Measurements from ENCODE around the gene LRP3.

LRP3 gene

GRCh38 chr19:33204136-33204973 lies 10.2 kb downstream of the LRP3 start:
- Histone ChIP-seq H3F3A (ENCODE audit: insufficient read depth, low read length) (no peaks in the 10 kb centered on the region), H3K27me3 (replicated peaks; ENCODE audit: insufficient read depth, low read length) (peaks cover 5% of the 10 kb centered on the region), H3K9me2 (replicated peaks; ENCODE audit: insufficient read depth, low read length) (no peaks in the 10 kb centered on the region), H3K9ac (ENCODE audit: low read length) (no peak overlapping the region), H3K36me3 (replicated peaks; ENCODE audit: insufficient read depth, low read length) (no peaks in the 10 kb centered on the region), H3K4me1 (ENCODE audit: low read length) (no peaks in the 10 kb centered on the region), H3K4me3 (ENCODE audit: low read length) (no peak overlapping the region), H3K27ac (ENCODE audit: low read length) (no peak overlapping the region), H2AFZ (ENCODE audit: low read length) (no peak overlapping the region), H3K4me2 (ENCODE audit: low read depth, low read length) (no peak overlapping the region), H4K20me1 (ENCODE audit: insufficient read depth, low read length) (no peaks in the 10 kb centered on the region), H3K9me3 (replicated peaks; ENCODE audit: insufficient read depth, low read length) (no peaks in the 10 kb centered on the region), H3K79me2 (ENCODE audit: low read length) (no peaks in the 10 kb centered on the region)
- no peak for DNase-seq
- TF ChIP-seq EZH2 (optimal IDR thresholded peaks at IDR 0.05; ENCODE audit: low read depth, low read length) (no peak), EZH2phosphoT487 (IDR thresholded peaks at IDR 0.05; ENCODE audit: low read length) (no peak), CTCF (IDR thresholded peaks at IDR 0.05; ENCODE audit: low read length) (no peak)

GRCh38 chr19:33205110-33205509 lies 11.0 kb downstream of the LRP3 start:
- H3K79me2 ChIP-seq (ENCODE audit: low read length), result no peaks in the 10 kb centered on the region
- DNase-seq, result no peak
- H3K9me3 ChIP-seq (replicated peaks; ENCODE audit: insufficient read depth, low read length), result no peaks in the 10 kb centered on the region
- H3K36me3 ChIP-seq (replicated peaks; ENCODE audit: insufficient read depth, low read length), result no peaks in the 10 kb centered on the region
- no peak overlapping the region for H3K9ac ChIP-seq (ENCODE audit: low read length)
- no peaks in the 10 kb centered on the region for H3F3A ChIP-seq (ENCODE audit: insufficient read depth, low read length)
- no peaks in the 10 kb centered on the region for H4K20me1 ChIP-seq (ENCODE audit: insufficient read depth, low read length)
- peaks cover 11% of the 10 kb centered on the region for H3K27me3 ChIP-seq (replicated peaks; ENCODE audit: insufficient read depth, low read length)
- TF ChIP-seq EZH2 (optimal IDR thresholded peaks at IDR 0.05; ENCODE audit: low read depth, low read length) (no peak), CTCF (IDR thresholded peaks at IDR 0.05; ENCODE audit: low read length) (no peak), EZH2phosphoT487 (IDR thresholded peaks at IDR 0.05; ENCODE audit: low read length) (no peak)
- no peaks in the 10 kb centered on the region for H3K9me2 ChIP-seq (replicated peaks; ENCODE audit: insufficient read depth, low read length)
- no peak overlapping the region for H3K4me2 ChIP-seq (ENCODE audit: low read depth, low read length)
- no peak overlapping the region for H3K4me3 ChIP-seq (ENCODE audit: low read length)
- H3K4me1 ChIP-seq (ENCODE audit: low read length), result no peaks in the 10 kb centered on the region
- no peak overlapping the region for H3K27ac ChIP-seq (ENCODE audit: low read length)
- H2AFZ ChIP-seq (ENCODE audit: low read length), result no peak overlapping the region

- Histone ChIP-seq H3K9me2 (replicated peaks; ENCODE audit: insufficient read depth, low read length) (no peaks in the 10 kb centered on the region), H3K4me2 (ENCODE audit: low read depth, low read length) (no peak overlapping the region), H3K27ac (ENCODE audit: low read length) (no peak overlapping the region), H2AFZ (ENCODE audit: low read length) (no peak overlapping the region), H3K27me3 (replicated peaks; ENCODE audit: insufficient read depth, low read length) (peaks cover 13% of the 10 kb centered on the region), H3K79me2 (ENCODE audit: low read length) (no peaks in the 10 kb centered on the region), H4K20me1 (ENCODE audit: insufficient read depth, low read length) (no peaks in the 10 kb centered on the region), H3K4me3 (ENCODE audit: low read length) (no peak overlapping the region), H3F3A (ENCODE audit: insufficient read depth, low read length) (no peaks in the 10 kb centered on the region), H3K36me3 (replicated peaks; ENCODE audit: insufficient read depth, low read length) (no peaks in the 10 kb centered on the region), H3K4me1 (ENCODE audit: low read length) (no peaks in the 10 kb centered on the region), H3K9ac (ENCODE audit: low read length) (no peak overlapping the region), H3K9me3 (replicated peaks; ENCODE audit: insufficient read depth, low read length) (no peaks in the 10 kb centered on the region)
- TF ChIP-seq EZH2phosphoT487 (IDR thresholded peaks at IDR 0.05; ENCODE audit: low read length) (no peak), CTCF (IDR thresholded peaks at IDR 0.05; ENCODE audit: low read length) (no peak), EZH2 (optimal IDR thresholded peaks at IDR 0.05; ENCODE audit: low read depth, low read length) (no peak)
- DNase-seq, result no peak
Measured at GRCh38 chr19:33205531-33206260, 11.6 kb downstream of the LRP3 start.

Data from MM.1S (cell line).